Measurements from ENCODE around the gene TPD52L1. TPM values are rescaled to one million over a fixed set of nuclear protein-coding genes. Genes with fewer than 3 reads are reported as not detected.

The TPD52L1 gene
- total and polyA plus RNA-seq, 10 of the 15 experiments (the other 5 are each of a cell fraction or from before 2014, with no cell fraction given), result 0.03 to 2.6 (median 0.16) TPM; not detected in 3

- Histone ChIP-seq H3K27me3 (replicated peaks in 1 of 2; ENCODE audit: control insufficient read depth in 2 of 2, insufficient read depth in 2 of 2, low read length in 1 of 2) (no peaks in the 10 kb centered on the region; a peak in 1 of 4 replicates), H3K4me2 (ENCODE audit: control insufficient read depth, insufficient read depth) (no peak overlapping the region), H2AFZ (ENCODE audit: control insufficient read depth, low read depth, low read length) (no peak overlapping the region), H3K4me3 (no peak overlapping the region), H3K9ac (ENCODE audit: control insufficient read depth, insufficient read depth, low read length) (no peak overlapping the region), H3K79me2 (ENCODE audit: control insufficient read depth, insufficient read depth, low read length) (no peaks in the 10 kb centered on the region), H3K9me3 (replicated peaks; ENCODE audit: control insufficient read depth, insufficient read depth, low read length) (peaks cover 1% of the 10 kb centered on the region; the same call in 1 of the 3 replicates), H3K4me1 (ENCODE audit: control insufficient read depth, insufficient read depth, low read length) (no peaks in the 10 kb centered on the region), H3K36me3 (ENCODE audit: control insufficient read depth in 2 of 2, insufficient read depth in 2 of 2, low read length in 1 of 2) (no peaks in the 10 kb centered on the region), H4K20me1 (ENCODE audit: control insufficient read depth, insufficient read depth) (no peaks in the 10 kb centered on the region), H3K27ac (ENCODE audit: control insufficient read depth, insufficient read depth) (no peak overlapping the region)
- BruUV-seq (replicated peaks), result no TSS peak
- in situ Hi-C loops (cut with MboI), result no loop called here
- RAD21 ChIA-PET (ENCODE audit: unreplicated experiment), result no interaction called here
- CTCF ChIA-PET, result no interaction called here
- POLR2A ChIA-PET, result no interaction called here
- WGBS (ENCODE audit: insufficient coverage, insufficient replicate concordance, low lambda C conversion rate, missing lambda C conversion rate), result 25% methylated on average over 4 of the region's 4 CpGs
- ATAC-seq, result no peak
- SMC1A ChIA-PET (ENCODE audit: uncharacterized antibody, unreplicated experiment), result no interaction called here
- TF ChIP-seq PAX8 (IDR thresholded peaks at IDR 0.05) (no peak), CREB1 (IDR thresholded peaks at IDR 0.05; ENCODE audit: low read depth) (no peak), ELK1 (IDR thresholded peaks at IDR 0.05; ENCODE audit: low read depth, low read length) (no peak), POU2F2 (IDR thresholded peaks at IDR 0.05; ENCODE audit: borderline replicate concordance, low read depth, low read length) (no peak), ZNF24 (IDR thresholded peaks at IDR 0.05) (no peak), SIX5 (IDR thresholded peaks at IDR 0.05; ENCODE audit: low read depth, low read length, severe bottlenecking) (no peak), EZH2 (IDR thresholded peaks at IDR 0.05; ENCODE audit: borderline replicate concordance, control insufficient read depth, low read depth, low read length) (no peak), SREBF2 (IDR thresholded peaks at IDR 0.05; ENCODE audit: low read length) (no peak), WRNIP1 (IDR thresholded peaks at IDR 0.05; ENCODE audit: borderline replicate concordance, low read depth, low read length) (no peak), ATF2 (IDR thresholded peaks at IDR 0.05; ENCODE audit: low read length) (no peak), POLR2A (IDR thresholded peaks at IDR 0.05; ENCODE audit: low read depth, low read length) (no peak), CBX3 (IDR thresholded peaks at IDR 0.05; ENCODE audit: borderline replicate concordance, low read depth) (no peak)
- no peak for FAIRE-seq
- no peak for DNase-seq (ENCODE audit: low read depth, low spot score)
- intact Hi-C loops (cut with micrococcal nuclease; ENCODE audit: unreplicated experiment), result no loop called here
These were observed 36.9 kb upstream of the TPD52L1 start for GRCh38 chr6:125116710-125117109.

Measured in GM12878 (cell line).